Measurements from ENCODE around the gene TECR.
"Not testable (repeated sequence)": the region's sequence is repeated elsewhere in the genome, so short reads cannot be mapped to it uniquely, and the experiment has no call there.

Gene TECR

DNA sequence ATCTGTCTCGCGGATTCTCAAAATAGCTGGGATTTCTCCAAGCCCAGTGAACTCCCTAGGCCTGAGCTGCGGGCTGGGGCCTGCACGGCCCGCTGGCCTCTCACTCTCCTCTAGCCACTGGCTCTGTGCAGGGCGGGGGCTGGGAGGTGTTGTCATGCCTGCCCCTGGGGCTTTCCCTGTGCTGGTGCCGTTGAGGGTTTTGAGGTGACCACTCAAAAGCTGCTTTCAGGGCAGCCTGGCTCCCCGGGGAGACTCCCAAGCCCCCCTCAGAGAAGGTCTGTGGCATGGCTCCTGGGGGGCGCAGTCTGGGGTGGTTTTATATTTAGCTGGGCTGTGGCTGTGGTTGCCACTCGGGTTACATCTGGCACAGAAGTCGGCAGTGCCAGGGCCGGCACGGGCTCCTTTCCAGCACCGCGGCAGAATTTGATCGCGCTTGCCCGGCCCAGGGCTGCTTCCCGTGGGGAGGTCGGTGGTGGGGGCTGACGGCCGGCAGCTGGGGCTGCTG, 32.5 kb downstream of the TECR start:
- no peak for DNase-seq (ENCODE audit: low read depth in 2 of 2)

DNA sequence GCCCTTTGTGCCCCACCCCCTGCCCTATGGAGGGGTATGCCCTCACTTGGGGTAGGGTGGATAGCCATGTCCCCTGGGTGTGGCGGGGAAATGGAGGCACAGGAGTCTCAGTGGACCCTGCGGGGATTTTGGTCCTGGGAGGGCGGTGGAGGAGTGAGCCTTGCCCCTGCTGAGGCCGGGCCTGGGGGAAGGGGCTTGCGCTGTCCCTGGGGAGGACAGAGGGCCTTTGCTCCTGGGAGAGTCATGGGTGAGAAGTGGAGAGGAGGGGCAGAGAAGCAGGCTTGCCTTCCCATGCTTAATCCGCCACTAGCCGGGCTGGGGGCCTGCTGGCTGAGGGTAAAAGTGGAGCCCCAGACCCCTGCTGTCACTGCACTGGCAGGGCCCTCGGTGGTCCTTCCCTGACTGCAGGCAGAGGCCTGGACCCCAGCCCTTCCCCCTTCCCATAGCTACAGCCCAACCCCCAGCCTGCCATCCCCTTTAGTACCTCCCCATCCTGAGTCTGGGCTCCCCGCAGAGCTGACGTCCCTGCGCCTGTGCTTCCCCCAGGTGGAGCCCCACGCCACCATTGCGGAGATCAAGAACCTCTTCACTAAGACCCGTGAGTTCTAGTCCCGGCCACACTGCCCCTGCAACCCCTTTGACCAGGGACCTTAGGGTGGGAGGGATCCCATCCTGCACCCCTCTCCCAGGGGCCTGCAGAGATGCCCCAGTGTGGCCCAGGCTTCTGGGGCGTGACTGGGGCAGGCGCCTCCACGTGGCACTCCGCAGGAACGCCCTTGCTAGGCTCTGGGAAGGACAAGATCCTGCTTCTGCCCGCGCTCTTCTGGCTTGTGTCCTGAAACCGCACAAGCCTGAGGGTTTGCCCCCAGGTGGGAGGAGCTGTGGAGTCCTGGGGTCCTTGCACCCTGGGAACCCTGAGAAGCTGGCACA, 33.5 kb downstream of the TECR start:
- DNase-seq (ENCODE audit: low read depth in 2 of 2), result no peak

DNA sequence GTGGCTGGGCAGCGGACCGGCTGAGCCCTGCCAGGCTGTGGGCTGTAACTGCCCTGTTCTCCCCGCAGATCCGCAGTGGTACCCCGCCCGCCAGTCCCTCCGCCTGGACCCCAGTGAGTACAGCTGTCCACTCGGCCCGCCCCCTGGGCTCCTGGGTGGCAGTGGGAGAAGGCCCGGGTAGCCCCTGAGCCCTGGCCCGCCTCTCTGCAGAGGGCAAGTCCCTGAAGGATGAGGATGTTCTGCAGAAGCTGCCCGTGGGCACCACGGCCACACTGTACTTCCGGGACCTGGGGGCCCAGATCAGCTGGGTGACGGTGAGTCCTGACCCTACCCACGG, 34.2 kb downstream of the TECR start:
- DNase-seq (ENCODE audit: low read depth in 2 of 2), result no peak

DNA sequence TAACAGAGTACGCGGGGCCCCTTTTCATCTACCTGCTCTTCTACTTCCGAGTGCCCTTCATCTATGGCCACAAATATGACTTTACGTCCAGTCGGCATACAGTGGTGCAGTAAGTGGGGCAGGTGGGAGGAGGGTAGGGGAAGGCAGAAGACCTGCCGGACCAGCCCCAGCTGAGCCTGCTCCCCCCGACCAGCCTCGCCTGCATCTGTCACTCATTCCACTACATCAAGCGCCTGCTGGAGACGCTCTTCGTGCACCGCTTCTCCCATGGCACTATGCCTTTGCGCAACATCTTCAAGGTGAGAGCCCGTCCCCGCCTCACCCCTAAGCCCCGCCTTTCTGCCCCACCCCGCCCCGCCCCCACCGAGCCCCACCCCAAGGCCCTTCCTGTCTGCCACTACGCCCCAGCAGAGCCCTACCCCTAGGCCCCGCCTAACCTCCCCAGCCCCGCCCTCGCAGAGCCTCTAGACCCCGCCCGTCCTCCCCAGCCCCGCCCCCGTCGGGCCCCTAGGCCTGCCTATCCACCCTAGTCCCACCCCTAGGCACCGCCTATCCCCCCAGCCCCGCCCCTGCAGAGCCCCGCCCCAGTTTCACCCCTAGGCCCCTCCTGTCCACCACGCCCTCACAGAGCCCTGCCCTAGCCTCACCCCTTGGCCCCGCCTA, 34.7 kb downstream of the TECR start:
- peak in 1 of 2 donors; percentile 5 for DNase-seq (ENCODE audit: low read depth in 2 of 2)

DNA sequence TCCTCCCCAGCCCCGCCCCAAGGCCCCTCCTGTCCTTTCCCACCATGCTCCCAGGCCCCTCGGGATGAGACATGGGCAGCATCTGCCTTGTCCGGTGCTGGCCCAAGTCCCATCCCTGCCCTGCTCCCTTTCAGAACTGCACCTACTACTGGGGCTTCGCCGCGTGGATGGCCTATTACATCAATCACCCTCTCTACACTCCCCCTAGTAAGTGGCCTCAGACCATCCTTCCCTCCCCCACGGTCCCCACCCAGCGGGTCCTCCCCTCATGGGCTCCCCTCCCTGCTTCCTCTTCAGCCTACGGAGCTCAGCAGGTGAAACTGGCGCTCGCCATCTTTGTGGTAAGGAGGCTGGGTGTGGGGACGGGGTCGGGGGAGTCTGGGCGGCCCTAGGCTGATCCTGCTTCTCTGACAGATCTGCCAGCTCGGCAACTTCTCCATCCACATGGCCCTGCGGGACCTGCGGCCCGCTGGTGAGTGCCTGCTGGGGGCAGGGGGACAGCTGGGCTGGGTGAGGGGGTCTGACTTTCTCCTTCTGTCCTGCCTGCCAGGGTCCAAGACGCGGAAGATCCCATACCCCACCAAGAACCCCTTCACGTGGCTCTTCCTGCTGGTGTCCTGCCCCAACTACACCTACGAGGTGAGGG, 35.4 kb downstream of the TECR start:
- not testable (repeated sequence) for DNase-seq (ENCODE audit: low read depth in 2 of 2)

DNA sequence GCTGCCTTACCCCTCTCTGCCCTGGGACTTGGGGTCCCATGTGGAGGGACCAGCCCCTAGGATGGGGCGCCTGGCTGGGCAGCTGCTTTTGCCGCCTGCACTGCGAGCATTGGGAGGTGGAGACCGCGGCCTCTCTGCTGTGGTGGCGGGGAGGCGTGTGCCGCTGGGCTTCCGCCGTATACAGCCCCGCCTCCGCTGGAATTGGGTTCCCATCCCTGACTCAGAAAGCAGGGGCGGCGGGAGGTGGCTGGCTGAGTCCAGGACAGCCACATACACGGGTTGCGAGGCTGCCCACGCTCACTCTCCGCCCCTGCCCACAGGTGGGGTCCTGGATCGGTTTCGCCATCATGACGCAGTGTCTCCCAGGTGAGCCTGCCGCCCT, 35.9 kb downstream of the TECR start:
- DNase-seq (ENCODE audit: low read depth in 2 of 2), result no peak

DNA sequence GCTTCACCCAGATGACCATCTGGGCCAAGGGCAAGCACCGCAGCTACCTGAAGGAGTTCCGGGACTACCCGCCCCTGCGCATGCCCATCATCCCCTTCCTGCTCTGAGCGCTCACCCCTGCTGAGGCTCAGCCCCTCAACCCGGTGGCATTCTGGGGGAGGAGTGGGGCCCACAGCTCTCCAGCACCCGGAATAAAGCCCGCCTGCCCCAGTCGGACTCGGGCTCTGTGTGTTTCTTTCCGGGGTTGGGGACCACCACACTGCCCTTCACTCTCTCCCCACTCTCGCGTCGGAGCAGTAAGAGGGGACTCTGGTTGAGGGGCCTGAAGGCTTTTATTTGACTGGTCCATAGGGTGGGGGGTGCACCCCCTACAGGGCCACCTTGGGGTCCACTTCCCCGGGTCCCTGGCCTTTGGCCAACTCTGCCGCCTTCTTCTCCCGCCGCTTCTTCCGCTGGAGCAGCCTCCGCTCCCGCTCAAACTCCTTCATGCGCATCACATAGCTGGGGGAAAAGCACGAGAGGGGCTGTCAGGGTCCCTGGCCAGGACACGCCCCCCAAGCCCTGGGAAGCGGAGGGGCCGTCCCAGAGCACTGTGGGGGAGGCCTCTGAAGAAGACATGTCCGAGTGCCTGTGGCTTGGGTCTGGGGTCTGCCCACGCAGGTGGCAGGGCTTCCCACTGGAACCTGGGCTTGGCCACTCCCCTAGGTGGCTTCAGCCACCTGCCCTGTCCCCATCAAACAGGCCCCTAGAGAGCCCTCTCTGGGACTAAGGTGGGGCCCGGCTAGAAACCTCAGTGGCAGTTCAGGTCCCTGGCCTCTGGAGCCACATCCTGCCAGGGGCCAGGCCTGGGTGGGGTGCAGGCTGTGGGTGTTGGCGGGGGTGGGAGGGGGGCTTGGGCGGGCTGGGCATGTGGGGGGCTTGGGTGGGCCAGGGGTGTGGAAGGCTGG, 36.6 kb downstream of the TECR start:
- DNase-seq (ENCODE audit: low read depth in 2 of 2), result no peak

DNA sequence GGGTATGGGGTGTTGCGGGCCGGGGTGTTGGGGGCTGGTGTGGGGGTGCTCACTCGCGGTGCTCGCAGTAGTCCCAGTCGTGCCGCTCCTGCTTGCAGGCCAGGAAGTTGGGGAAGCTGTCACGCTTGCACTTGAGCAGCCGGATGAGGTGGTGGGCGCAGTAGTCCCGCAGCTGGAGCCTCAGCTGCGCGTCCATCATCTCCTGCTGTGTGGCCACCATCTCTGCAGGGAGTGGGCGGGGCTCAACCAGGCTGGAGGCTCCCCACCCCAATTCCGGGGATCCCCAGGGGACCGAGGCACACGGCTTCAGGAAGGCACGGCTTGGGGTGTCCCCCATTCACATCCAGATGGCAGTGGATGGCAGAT, 37.3 kb downstream of the TECR start:
- DNase-seq (ENCODE audit: low read depth in 2 of 2), result no peak

DNA sequence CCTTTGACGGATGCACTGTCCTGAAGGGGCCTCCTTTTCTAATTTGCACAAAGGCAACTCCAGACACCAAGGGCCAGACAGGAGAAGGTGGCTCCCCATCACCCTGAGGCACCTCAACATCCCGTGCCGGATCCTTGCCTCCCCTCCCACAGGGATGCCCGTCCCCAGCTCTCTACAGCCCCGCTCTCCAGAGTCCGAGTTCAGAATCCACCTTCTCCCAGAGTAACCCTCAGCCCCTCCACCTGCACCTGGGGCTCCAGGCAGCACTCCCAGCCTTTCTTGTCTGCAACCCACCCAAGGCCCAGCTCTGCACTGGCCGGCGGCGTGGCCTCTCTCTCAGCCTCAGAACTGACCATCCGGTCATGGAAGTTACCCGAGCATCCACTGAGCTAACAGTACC, 37.7 kb downstream of the TECR start:
- DNase-seq (ENCODE audit: low read depth in 2 of 2), result no peak

DNA sequence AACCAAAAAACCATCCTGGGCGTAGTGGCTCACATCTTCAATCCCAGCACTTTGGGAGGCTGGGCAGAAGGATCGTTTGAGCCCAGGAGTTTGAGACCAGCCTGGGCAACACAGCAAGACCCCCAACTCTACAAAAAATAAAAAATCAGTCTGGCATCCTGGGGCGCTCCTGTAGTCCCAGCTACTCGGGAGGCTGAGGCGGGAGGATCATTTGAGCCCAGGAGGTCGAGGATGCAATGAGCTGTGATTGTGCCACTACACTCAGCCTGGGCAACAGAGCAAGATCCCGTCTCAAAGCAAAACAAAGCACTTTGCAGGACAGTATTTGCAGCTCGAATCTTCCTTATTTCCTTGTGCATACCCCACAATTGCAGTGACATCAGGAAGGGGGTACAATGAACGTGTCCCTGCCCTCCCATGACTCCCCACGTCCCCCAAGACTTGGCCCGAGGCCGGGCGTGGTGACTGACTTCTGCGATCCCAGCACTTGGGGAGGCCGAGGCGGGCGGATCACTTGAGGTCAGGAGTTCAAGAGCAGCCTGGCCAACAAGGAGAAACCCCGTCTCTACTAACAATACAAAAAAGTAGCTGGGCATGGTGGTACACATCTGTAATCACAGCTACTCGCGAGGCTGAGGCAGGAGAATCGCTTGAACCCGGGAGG, 41.6 kb downstream of the TECR start:
- DNase-seq (ENCODE audit: low read depth in 2 of 2), result no peak

DNA sequence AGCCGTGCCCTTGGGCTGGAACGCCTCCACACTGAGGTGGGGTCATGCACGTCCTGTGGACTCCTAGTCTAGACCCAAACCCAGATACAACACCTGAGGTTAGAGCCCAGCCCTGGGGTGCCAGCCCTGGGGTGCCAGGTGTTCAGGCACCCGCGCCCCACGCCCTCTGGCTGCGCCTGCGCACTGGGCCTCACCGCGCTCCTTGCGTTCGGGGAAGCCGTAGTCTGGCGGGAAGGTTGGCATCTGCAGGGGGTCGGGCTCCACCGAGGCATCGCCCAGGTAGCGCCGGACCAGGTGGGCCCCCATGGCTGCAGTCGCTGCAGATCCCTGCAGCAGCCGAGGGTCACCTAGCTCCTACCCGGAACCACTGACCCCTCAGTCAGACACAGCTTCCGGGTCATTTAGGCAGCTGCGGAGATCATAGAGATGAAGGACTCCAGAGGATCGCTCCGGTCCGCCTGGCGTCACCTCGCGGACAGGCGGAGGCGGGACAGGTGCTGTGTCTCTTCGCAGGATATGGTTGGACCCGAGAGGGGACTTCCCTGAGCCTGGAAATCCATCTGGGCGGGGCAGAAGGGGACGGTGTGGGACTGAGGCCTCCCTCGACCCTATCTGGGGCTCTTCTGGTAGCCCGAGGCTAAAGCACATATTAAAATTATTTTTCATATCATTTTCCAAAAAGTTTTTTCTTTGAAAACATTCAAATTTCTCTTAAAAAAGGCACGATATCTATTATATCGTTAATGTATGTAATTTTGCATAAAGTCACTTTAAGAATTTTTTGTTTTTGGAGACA, 42.5 kb downstream of the TECR start, which contains the start of gene NDUFB7:
Gene NDUFB7, minus strand, starts transcription at position 372 of the 796 bp plus-strand sequence. Its CDS starts 66 bp downstream, at position 306.
- peak; percentile 68 to 74 for DNase-seq (ENCODE audit: low read depth in 2 of 2)

DNA sequence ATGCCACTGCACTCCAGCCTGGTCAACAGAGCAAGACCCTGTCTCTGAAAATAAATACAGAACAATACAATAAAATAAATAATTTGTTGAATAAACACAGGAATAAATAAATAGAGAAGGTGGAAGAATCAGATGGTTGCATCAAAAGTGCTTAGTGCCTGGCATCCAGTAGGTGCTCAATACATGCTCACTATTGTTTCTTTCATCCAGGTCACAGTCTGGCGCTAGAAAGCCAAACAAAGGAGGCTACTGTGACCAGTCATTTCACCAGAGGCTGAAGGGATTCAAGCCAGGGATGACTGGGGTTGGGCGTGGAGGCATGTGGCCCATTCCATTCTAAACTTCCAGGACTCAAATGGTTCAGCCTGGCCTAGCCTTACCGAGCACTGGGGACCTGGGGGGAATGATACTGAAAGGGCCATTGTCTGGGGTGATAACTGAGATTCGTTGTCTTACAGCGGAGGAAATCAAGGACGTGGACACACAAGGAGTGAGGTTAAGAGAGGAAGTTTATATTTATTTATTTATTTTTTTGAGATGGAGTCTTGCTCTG, 46.1 kb downstream of the TECR start:
- no peak for DNase-seq (ENCODE audit: low read depth in 2 of 2)

DNA sequence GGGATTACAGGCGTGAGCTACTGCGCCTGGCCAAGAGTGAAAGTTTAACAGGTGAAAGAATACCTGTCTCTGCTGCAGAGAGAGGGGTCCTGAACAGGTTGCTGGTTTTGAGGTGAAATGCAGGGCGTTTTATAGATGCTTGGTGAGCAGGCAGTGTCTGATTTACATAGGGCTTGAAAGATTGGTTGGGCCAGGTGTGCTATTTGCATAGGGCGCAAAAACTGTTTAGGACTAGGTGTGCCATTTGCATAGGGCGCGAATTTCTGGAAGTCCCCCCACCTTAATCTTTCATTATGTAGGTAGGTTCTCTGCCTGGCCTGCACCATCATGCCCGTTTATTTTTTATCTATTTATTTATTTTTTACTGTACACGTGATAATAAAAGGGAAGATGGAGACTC, 47.0 kb downstream of the TECR start:
- DNase-seq (ENCODE audit: low read depth in 2 of 2), result no peak

DNA sequence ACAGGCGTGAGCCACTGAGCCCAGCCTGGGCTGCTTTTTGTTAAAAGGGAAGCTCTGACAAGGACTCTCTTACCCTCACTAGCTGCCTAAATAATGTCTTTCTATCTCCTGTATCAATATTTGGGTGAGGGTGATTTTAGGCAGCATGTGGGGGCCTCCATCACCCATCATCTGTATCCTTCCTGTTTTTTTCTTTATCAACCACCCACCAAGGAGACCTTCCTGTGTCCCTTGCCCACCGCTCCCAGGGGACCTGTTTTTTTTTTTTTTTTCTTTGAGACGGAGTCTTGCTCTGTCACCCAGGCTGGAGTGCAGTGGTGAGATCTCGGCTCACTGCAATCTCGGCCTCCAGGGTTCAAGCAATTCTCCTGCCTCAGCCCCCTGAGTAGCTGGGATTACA, 47.9 kb downstream of the TECR start:
- DNase-seq (ENCODE audit: low read depth in 2 of 2), result no peak

DNA sequence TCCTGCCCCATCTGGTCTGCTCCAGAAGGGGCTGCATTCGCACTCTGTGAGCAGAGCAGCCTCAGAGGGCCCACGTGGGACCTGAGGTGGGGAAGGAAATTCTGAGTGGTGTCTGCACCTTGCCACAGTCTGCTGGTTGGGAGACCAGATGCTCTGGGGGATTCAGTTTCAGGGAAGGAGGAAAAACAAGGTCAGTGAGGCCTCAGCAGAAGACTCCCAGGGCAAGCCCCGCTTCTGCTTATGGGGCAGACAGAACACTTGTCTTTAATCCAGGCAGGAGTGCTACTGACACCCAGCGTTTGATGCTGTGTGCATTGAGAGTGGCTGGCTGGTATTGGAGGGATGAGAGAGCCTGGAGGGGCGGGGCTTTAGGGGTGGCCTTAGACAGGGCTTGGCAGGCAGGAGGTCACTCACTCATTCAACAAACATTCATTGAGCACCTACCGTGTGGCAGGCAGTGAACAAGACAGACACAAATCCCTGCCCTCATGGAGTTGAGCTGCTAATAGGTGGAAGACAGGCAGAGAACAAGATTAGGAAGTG, 48.6 kb downstream of the TECR start:
- DNase-seq (ENCODE audit: low read depth in 2 of 2), result no peak

DNA sequence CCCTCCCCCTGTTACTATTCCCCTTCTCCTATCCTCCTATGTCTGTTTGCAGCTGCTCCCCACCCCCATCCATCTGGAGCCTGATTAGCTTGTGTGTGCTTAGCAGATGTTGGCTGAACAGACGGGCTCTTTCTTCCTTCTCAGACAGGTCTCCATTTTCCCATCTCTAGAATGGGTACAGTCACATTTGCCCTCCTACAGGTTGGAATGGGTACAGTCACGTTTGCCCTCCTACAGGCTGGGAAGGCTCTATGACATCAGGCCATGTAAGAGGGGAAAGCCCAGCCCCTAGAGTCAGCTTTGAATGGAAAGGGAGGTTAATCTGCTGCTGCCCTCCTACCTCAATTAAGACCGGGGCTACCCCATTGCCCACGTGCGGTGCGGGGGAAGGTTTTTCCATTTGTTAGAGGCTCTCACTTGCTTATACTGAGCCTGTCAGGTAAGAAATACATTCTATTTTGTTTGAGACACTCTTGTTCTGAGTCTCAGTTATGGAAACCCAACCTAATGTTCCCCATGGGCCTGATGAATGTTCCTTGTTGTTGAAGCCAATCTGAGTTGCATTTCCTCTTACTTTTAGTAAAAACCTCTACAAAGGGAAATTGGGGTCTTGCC, 51.3 kb downstream of the TECR start:
- no peak for DNase-seq (ENCODE audit: low read depth in 2 of 2)

DNA sequence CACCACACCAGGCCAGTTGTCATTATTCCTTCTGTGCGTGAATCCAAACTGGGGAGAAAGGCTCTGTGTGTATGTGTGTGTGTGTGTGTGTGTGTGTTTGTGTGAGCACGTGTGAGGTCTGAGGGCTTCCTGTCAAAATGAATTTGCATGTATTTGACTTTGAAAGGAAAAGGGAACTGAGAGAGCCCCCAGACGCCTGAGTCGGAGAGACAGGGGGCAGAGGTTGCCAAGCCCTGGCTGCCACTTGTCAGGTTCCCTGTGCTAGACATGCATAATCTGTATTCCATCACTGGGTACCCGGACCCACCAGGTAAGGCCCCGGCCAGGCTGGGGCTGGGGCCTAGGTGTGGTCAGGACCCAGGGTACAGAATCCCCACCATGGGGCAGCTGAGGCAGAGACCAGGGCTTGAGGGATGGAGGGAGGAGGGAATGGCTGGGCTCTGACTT, 53.5 kb downstream of the TECR start, which contains the start of gene CLEC17A:
Gene CLEC17A, plus strand, starts transcription at position 191 of the 447 bp plus-strand sequence. Its CDS starts 77 bp downstream, at position 268.
- DNase-seq (ENCODE audit: low read depth in 2 of 2), result no peak

DNA sequence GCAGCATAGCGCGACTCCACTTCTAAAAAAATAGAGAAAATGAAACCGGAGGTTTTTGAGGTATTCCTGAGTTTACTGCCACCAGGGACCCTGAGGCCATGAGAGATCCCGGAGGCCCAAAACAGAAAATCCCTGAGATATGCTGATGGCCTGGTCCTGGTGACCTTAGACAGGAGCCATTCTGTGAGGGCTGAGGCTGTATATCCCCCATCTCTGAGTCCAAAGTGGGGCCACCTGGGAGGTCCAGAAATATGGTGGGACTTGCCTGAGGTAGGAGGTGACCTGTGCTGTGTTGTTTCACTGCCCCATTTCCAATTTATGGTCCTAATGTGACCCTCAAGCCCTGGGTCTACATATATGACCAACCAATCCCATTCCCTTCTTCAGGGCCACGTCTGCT, 55.0 kb downstream of the TECR start:
- not testable (repeated sequence) for DNase-seq (ENCODE audit: low read depth in 2 of 2)

DNA sequence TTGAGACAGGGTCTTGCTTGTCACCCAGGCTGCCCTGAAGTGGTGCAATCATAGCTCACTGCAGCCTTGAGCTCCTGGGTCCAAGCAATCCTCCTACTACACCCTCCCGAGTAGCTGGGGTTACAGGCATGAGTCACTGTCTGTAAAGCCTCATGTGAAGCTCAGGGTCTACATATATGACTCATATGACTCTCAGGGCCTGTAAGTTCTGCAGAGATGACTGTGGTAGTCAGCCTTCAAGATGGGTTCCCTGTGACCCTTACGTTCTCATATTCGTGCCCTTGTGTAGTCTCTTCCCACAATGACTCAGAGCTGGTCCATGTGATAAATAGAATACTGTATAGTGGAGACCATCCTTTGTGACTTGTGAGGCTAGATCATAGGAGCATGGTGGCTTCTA, 55.8 kb downstream of the TECR start:
- not testable (repeated sequence) for DNase-seq (ENCODE audit: low read depth in 2 of 2)

All from stimulated activated CD8-positive, alpha-beta memory T cell treated with anti-CD3 and anti-CD28 coated beads, Interleukin-7, amount 100 ng/mL, for 1 hour (primary cell).